Stimulated activated CD4-positive, alpha-beta T cell treated with anti-CD3 and anti-CD28 coated beads, Interleukin-2, amount 100 ng/mL, for 48 hours (primary cell): ENCODE data around the gene CFAP69.
"Not testable (repeated sequence)": the region's sequence is repeated elsewhere in the genome, so short reads cannot be mapped to it uniquely, and the experiment has no call there.

ENCODE experiments used
- DNase-seq, 2 donors: peaks; one replicate each; pipeline ENCODE4 v3.0.0-alpha.2; 2020

Gene CFAP69

GRCh38 chr7:90232430-90232829 is 12.5 kb upstream of the CFAP69 start:
- no peak for DNase-seq

- no peak for DNase-seq
These were observed 11.4 kb upstream of the CFAP69 start for GRCh38 chr7:90233569-90233968.

GRCh38 chr7:90236721-90237289 is 8.2 kb upstream of the CFAP69 start:
- DNase-seq: no peak

- no peak for DNase-seq
These were observed 7.0 kb upstream of the CFAP69 start for GRCh38 chr7:90238022-90238421.

GRCh38 chr7:90238583-90238982 is 6.4 kb upstream of the CFAP69 start:
- DNase-seq: no peak

GRCh38 chr7:90239050-90239449 is 5.9 kb upstream of the CFAP69 start:
- no peak for DNase-seq

GRCh38 chr7:90239625-90240228 is 5.2 kb upstream of the CFAP69 start:
- DNase-seq: no peak

GRCh38 chr7:90242369-90243168 is 2.4 kb upstream of the CFAP69 start:
- DNase-seq: no peak

GRCh38 chr7:90243556-90243955 is 1.4 kb upstream of the CFAP69 start:
- no peak for DNase-seq

GRCh38 chr7:90244565-90244908 is 437 bp upstream of the CFAP69 start:
- DNase-seq: no peak

- DNase-seq: no peak
These were observed 1.2 kb downstream of the CFAP69 start for GRCh38 chr7:90246171-90246570.

GRCh38 chr7:90248706-90249105 is 3.7 kb downstream of the CFAP69 start:
- no peak for DNase-seq

- DNase-seq: no peak
These were observed 5.8 kb downstream of the CFAP69 start for GRCh38 chr7:90250601-90251303.

- no peak for DNase-seq
These were observed 6.3 kb downstream of the CFAP69 start for GRCh38 chr7:90251304-90251635.

- not testable (repeated sequence) for DNase-seq
These were observed 11.0 kb downstream of the CFAP69 start for GRCh38 chr7:90256011-90256410.

GRCh38 chr7:90256778-90257177 is 11.8 kb downstream of the CFAP69 start:
- no peak for DNase-seq

- no peak for DNase-seq
These were observed 16.5 kb downstream of the CFAP69 start for GRCh38 chr7:90261441-90261840.

- DNase-seq: no peak
These were observed 17.5 kb downstream of the CFAP69 start for GRCh38 chr7:90262438-90262837.

GRCh38 chr7:90266808-90267207 is 21.8 kb downstream of the CFAP69 start:
- no peak for DNase-seq

- no peak for DNase-seq
These were observed 22.4 kb downstream of the CFAP69 start for GRCh38 chr7:90267263-90267858.

- DNase-seq: no peak
These were observed 24.2 kb downstream of the CFAP69 start for GRCh38 chr7:90269163-90269562.

- DNase-seq: no peak
These were observed 25.6 kb downstream of the CFAP69 start for GRCh38 chr7:90270431-90271178.

GRCh38 chr7:90271753-90272152 is 26.8 kb downstream of the CFAP69 start:
- DNase-seq: no peak
